ENCODE results near the gene ZNF516.
A peak's percentile ranks its signal among the peaks of the same experiment; 100 is the strongest.

The ZNF516 gene

GRCh38 chr18:76335859-76336640 is 159.0 kb downstream of the ZNF516 start:
- no peak for DNase-seq

DNA sequence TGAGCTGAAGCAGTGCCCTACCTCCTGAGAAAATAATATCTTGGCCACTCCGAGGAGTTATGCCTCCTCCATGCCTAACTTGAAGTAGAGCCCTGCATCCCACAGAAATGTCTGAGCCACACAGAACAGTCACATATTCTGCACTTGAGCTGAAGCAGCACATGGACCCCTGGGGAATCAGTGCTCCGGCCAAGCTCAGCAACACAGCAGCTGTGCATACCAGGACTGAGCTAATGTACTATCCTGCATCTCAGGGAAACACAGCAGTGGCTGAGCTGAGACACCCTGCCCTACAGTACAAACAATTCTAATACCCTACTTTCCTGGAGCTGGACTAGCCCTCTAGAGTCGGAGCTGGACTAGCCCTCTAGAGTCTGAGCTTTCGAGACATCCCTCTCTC is 166.9 kb downstream of the ZNF516 start:
- DNase-seq: no peak

GRCh38 chr18:76323891-76324290 is 171.2 kb downstream of the ZNF516 start:
- DNase-seq: no peak

DNA sequence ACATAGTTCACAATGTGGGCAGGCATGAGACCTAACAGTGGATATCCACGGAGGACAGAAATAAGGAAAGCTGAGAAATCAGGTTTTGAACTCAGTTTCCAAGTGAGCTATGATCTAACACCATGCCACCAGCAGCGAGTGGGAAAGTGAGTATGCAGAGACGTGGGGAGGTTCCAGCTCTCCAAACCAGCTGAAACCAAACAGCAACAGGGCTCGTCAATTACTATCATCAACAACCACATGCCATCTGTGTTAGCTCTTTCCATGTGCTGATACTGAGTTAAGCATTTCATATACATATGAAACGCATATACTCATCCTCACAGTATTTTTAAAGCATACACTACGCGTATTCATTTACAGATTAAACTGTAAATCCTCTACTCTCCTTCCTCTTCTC is 172.4 kb downstream of the ZNF516 start:
- no peak for DNase-seq

DNA sequence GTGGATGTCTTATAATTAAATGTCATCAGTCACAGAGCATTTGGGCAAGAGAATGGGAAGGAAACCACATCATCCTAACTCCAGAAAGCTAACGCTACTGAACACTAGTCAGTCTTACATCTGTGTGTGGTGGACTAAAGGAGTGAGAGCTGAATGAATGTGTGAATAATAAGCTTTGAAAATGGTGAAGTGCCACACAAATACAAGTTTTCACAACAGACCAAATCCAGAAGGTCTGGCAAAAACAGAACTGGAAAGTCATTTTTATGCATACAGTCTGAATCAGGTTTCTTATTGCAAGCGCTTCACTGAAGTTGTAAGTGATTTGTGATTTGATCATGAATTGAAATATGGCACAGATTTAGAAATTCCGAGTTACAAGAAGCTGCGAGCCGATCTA is 175.7 kb downstream of the ZNF516 start:
- DNase-seq: no peak

DNA sequence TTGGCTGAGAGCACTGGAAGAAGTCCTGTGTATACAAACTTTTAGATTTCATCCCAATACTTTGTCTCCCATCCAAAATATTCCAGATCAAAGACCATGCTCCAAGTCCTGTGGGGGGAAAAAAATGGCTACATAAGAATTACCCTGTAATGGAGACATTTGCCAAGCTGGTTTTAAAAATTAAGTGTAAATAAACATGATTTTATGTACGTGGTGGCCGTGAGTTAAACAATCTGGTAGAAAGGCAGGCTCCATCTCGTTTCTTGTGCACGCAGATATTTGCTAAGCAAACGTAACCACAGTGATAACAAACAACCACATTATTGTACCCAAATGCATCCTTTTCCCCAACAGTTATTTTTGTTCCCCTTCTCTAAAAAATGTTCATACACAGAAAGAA is 176.4 kb downstream of the ZNF516 start:
- DNase-seq: no peak

GRCh38 chr18:76317136-76317535 is 177.9 kb downstream of the ZNF516 start:
- no peak for DNase-seq

DNA sequence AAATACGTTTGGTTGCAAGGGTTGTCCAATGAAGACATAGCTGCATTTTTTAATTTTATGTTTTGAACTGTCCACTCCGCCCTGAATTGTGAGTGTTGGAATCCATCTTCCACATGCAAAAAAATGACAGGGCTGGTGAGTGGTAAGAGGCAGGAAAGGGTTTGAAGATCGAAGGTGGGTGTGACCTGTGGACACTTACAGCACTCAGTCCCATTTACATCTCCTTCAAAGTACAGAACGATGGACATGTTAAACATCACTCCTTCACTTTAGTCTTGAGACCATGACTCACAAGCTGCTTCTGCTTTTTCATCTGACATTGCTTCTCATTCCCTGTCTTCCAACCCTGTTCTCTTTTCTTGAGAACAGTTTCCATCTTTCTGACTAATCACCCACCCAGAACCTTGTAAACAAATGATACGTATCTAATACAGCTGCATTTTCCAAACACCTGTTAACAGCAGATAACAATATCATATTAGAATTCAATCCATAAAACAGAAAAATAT is 179.3 kb downstream of the ZNF516 start:
- DNase-seq: no peak

- DNase-seq: peak; percentile 14 to 32
Observed at GRCh38 chr18:76314496-76314895, 180.5 kb downstream of the ZNF516 start.

DNA sequence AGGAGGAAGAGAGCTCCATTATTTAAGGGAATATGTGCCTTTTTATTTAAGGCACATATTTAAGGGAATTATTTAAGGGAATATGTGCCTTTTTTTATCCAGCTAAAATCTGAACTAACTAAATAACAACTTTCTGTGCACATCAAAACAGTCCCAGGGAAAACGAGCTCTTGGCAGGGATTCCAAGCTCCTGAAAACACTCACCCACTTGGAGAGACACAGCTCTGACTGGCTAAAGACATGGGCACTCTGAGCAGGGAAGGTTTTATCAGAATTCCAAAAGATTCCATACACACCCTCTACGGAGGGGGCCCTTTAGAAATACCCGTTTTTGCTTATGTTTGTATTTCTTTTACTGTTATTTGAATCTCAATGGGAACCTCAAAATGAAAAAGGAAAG is 181.0 kb downstream of the ZNF516 start:
- no peak for DNase-seq

All from NCI-H526 (cell line).